HepG2 (cell line): ENCODE measurements around the gene KCNAB1. TPM values are rescaled to one million over a fixed set of nuclear protein-coding genes. Genes with fewer than 3 reads are reported as not detected.
A peak's percentile ranks its signal among the peaks of the same experiment; 100 is the strongest.

Experiments used
- ATAC-seq: fragments of 200-7000 bp; cut with Tn5 transposase; 3 replicates; pipeline ENCODE4 v1.9.1; 2020; ENCODE audit warnings: mild to moderate bottlenecking, moderate library complexity
- BruUV-seq: library from RNA; stranded (reverse); fragments of 400-500 nt; replicated peaks from 2 replicates; lab custom pipeline; 2021; lab: Mats Ljungman, UMichigan
- CTCF ChIA-PET: fragments of 300-600 bp; formaldehyde crosslinking; extraction: SDS; loops from one replicate; lab custom pipeline; 2021; ENCODE audit warnings: low total read pairs, inconsistent platforms, low intra/inter-chr PET ratio; lab: Yijun Ruan, JAX
- POLR2A ChIA-PET: fragments of 350-600 bp; sonication (Branson Sonifier 250); formaldehyde crosslinking; loops from one replicate; lab custom pipeline; 2020; ENCODE audit warnings: antibody characterized with exemption, inconsistent platforms; lab: Yijun Ruan, JAX
- DNase-seq: peaks from one replicate; pipeline ENCODE4 v3.0.0-alpha.2; 2015; ENCODE audit warnings: low spot score
- FAIRE-seq: peaks from 3 replicates; lab custom pipeline; 2011; peaks lifted over from hg19 to GRCh38; lab: Jason Lieb, UNC
- H2AFZ ChIP-seq: one replicate; pipeline ENCODE4 v1.6.1; 2011; ENCODE audit warnings: low read length, inconsistent platforms
- H3K27ac ChIP-seq: fragments of 300-600 bp; 3 replicates; pipeline ENCODE4 v1.8.0; 2011; ENCODE audit warnings: mixed run types, mild to moderate bottlenecking, mixed read lengths, low read length, inconsistent platforms; ENCODE audit not compliant: insufficient read depth; ENCODE audit errors: extremely low read length
- H3K27me3 ChIP-seq, 2 experiments: fragments of 200-600 bp in 1 of 2; 2 replicates in 1 of 2; 3 replicates in 1 of 2; pipeline versions ENCODE4 v1.6.0 to v1.8.0; 2011; ENCODE audit warnings: low read length in 2 of 2, mild to moderate bottlenecking in 2 of 2, moderate library complexity in 2 of 2, inconsistent platforms in 1 of 2; ENCODE audit not compliant: insufficient read depth in 2 of 2, control insufficient read depth in 1 of 2
- H3K36me3 ChIP-seq, 2 experiments: fragments of 200-600 bp in 1 of 2; replicated peaks in 1 of 2; 2 replicates in 1 of 2; 3 replicates in 1 of 2; pipeline versions ENCODE4 v1.5.1 to v1.8.0; 2011; ENCODE audit warnings: low read length in 2 of 2, inconsistent platforms in 1 of 2; ENCODE audit not compliant: insufficient read depth in 2 of 2, control insufficient read depth in 1 of 2
- H3K4me1 ChIP-seq: 2 replicates; pipeline ENCODE4 v1.5.1; 2012; ENCODE audit warnings: low read length, inconsistent platforms; ENCODE audit not compliant: insufficient read depth
- H3K4me2 ChIP-seq: 2 replicates; pipeline ENCODE4 v1.6.0; 2011; ENCODE audit warnings: low read depth, low read length, inconsistent platforms
- H3K4me3 ChIP-seq, 3 experiments: fragments of 200-600 bp in 1 of 3; sonication (generic), shearing (Covaris generic) in 1 of 3; replicated peaks in 1 of 3; 2 replicates each; pipeline ENCODE4 v1.5.1; 2011 to 2016; ENCODE audit warnings: low read length in 3 of 3, inconsistent platforms in 2 of 3, low read depth in 2 of 3, mild to moderate bottlenecking in 2 of 3, control low read depth in 1 of 3, mixed read lengths in 1 of 3; ENCODE audit not compliant: insufficient read depth in 1 of 3
- H3K79me2 ChIP-seq: one replicate; pipeline ENCODE4 v1.6.1; 2011; ENCODE audit warnings: low read length, inconsistent platforms; ENCODE audit not compliant: insufficient read depth
- H3K9ac ChIP-seq: 2 replicates; pipeline ENCODE4 v1.6.0; 2011; ENCODE audit warnings: mild to moderate bottlenecking, low read depth, low read length, inconsistent platforms; ENCODE audit not compliant: insufficient read depth
- H3K9me3 ChIP-seq: 2 replicates; pipeline ENCODE4 v1.5.1; 2012; ENCODE audit warnings: mild to moderate bottlenecking, low read length
- H4K20me1 ChIP-seq: 2 replicates; pipeline ENCODE4 v1.6.0; 2011; ENCODE audit warnings: inconsistent platforms, mild to moderate bottlenecking, low read length, moderate library complexity; ENCODE audit not compliant: insufficient read depth
- ATF1 ChIP-seq: IDR thresholded peaks from 2 replicates; pipeline ENCODE4 v1.6.1; 2016; ENCODE audit warnings: mild to moderate bottlenecking, control low read depth
- GATAD1 ChIP-seq: IDR thresholded peaks from 2 replicates; pipeline ENCODE4 v1.6.1; 2016; ENCODE audit warnings: missing genetic modification reagents, missing compliant biosample characterization
- HOXD1 ChIP-seq: sonication (generic); formaldehyde crosslinking; IDR thresholded peaks from 2 replicates; pipeline ENCODE4 v1.5.0; 2020; ENCODE audit warnings: missing genetic modification reagents
- MAFF ChIP-seq: IDR thresholded peaks from 2 replicates; pipeline ENCODE4 v1.6.1; 2011; ENCODE audit warnings: low read depth, low read length, improper control_type of control experiment
- MAZ ChIP-seq, 2 experiments: sonication (generic) in 1 of 2; formaldehyde crosslinking in 1 of 2; IDR thresholded peaks; 2 replicates each; pipeline versions ENCODE4 v1.5.0 to v1.6.1; 2012 to 2020; ENCODE audit warnings: low read depth in 2 of 2, mild to moderate bottlenecking in 2 of 2, borderline replicate concordance in 1 of 2, improper control_type of control experiment in 1 of 2, low read length in 1 of 2, missing genetic modification reagents in 1 of 2, moderate library complexity in 1 of 2
- PHF21A ChIP-seq: sonication (generic); formaldehyde crosslinking; IDR thresholded peaks from 2 replicates; pipeline ENCODE4 v1.5.0; 2020; ENCODE audit warnings: mild to moderate bottlenecking, missing genetic modification reagents
- RARA ChIP-seq: IDR thresholded peaks from 2 replicates; pipeline ENCODE4 v1.6.1; 2016; ENCODE audit warnings: missing genetic modification reagents, missing compliant biosample characterization
- RCOR2 ChIP-seq: IDR thresholded peaks from 2 replicates; pipeline ENCODE4 v1.6.1; 2016; ENCODE audit warnings: missing biosample characterization, missing genetic modification reagents
- RFXANK ChIP-seq: IDR thresholded peaks from 2 replicates; pipeline ENCODE4 v1.6.1; 2016
- SIN3B ChIP-seq: fragments of 150-350 bp; IDR thresholded peaks from 2 replicates; pipeline ENCODE4 v1.6.1; 2014; ENCODE audit warnings: low read length
- TCF12 ChIP-seq, 2 experiments: fragments of 450-650 bp in 1 of 2; sonication (generic) in 1 of 2; formaldehyde crosslinking in 1 of 2; IDR thresholded peaks; 2 replicates each; pipeline versions ENCODE4 v1.6.1 to v1.8.0; 2017 to 2022; ENCODE audit warnings: antibody characterized with exemption in 1 of 2, mild to moderate bottlenecking in 1 of 2, missing genetic modification reagents in 1 of 2, moderate library complexity in 1 of 2
- ZNF776 ChIP-seq: sonication (generic); formaldehyde crosslinking; IDR thresholded peaks from 2 replicates; pipeline ENCODE4 v1.4.0; 2020; ENCODE audit warnings: mild to moderate bottlenecking, missing genetic modification reagents
- ZSCAN31 ChIP-seq: sonication (generic); formaldehyde crosslinking; IDR thresholded peaks from 2 replicates; pipeline ENCODE4 v1.5.0; 2020; ENCODE audit warnings: low read depth, mild to moderate bottlenecking, missing genetic modification reagents
- WGBS: methylation state at CpG from one replicate; pipeline ENCODE4 v1.1.6; 2017; ENCODE audit warnings: low lambda C conversion rate; 5-methylcytosine and 5-hydroxymethylcytosine counted together
- in situ Hi-C: cut with HindIII; loops from 2 replicates; pipeline ENCODE4 v1.10.0; 2017; ENCODE audit warnings: low pct_unique_long_range_greater_than_20kb; ENCODE audit not compliant: extremely low pct_ligation_motif_present
- intact Hi-C: fragments of 100-400 bp; cut with micrococcal nuclease; formaldehyde crosslinking; loops from one replicate; pipeline ENCODE4 v1.10.0; 2022; ENCODE audit not compliant: unreplicated experiment
- polyA plus RNA-seq, 8 experiments: library from polyadenylated mRNA; depleted of rRNA in 3 of 8; stranded (reverse) in 7 of 8; unstranded in 1 of 8; fragments of >200 nt; fragmentation: Illumina TruSeq in 4 of 8; extraction: Trizol in 4 of 8; gene quantifications; 2 replicates each; pipeline versions ENCODE4 v1.2.1 to v1.2.3, GENCODE V29; 2011 to 2016; ENCODE audit warnings: low read depth in 4 of 8, missing spikeins in 1 of 8, mixed read lengths in 1 of 8; ENCODE audit not compliant: insufficient read depth in 1 of 8
- total RNA-seq, 5 experiments: library from RNA; depleted of rRNA; stranded (reverse); fragments of >200 nt; fragmentation: Illumina TruSeq; extraction: Trizol; gene quantifications; 2 replicates each; pipeline ENCODE4 v1.2.3, GENCODE V29; 2016; ENCODE audit warnings: low read depth in 1 of 5
- TF ChIP-seq, protein P1 (sequence below): sonication (generic); formaldehyde crosslinking; IDR thresholded peaks from 2 replicates; pipeline ENCODE4 v1.5.1; 2020; ENCODE audit warnings: mild to moderate bottlenecking, missing genetic modification reagents, borderline replicate concordance

The KCNAB1 gene
- total and polyA plus RNA-seq, 2 of the 13 experiments (the other 11 are each of a cell fraction or from before 2014, with no cell fraction given): not detected

DNA sequence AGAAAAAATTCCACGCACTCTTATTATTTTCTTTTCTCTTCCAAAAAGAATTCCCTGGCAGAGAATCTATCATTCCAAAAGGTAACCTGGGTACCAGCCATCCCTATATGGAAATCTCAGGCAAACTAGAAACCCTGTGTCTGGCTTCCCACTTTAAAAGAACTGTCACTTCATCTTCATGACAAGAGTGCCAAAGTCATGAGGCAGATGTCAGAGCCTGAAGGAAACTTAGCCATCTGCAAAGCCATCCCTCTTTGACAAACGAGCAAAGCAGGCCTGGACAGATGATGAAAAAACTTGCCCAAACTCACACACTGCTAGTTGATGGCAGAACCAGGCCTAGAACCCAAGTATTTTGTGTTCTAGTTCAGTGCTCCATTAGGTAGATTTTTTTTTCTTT, 418.7 kb downstream of the KCNAB1 start:
- Histone ChIP-seq H3K79me2 (no peaks in the 10 kb centered on the region), H3K36me3 (peaks cover 7 to 36% of the 10 kb centered on the region in 2 experiments), H4K20me1 (peaks cover 5% of the 10 kb centered on the region; the same call in 1 of the 2 replicates), H3K4me3 (no peak overlapping the region), H3K4me1 (peaks cover 65% of the 10 kb centered on the region), H3K4me2 (no peak overlapping the region), H3K9ac (no peak overlapping the region), H2AFZ (no peak overlapping the region), H3K27ac (no peak overlapping the region), H3K9me3 (no peaks in the 10 kb centered on the region), H3K27me3 (no peaks in the 10 kb centered on the region)
- intact Hi-C loops (loop anchor here (5.0 kb wide), 1 partner anchor 548 kb away; no protein-coding TSS in a partner anchor), in situ Hi-C loops (no loop called here)
- DNase-seq (no peak), FAIRE-seq (no peak), ATAC-seq (no peak)
- ChIA-PET CTCF (no interaction called here), POLR2A (no interaction called here)
- no TSS peak for BruUV-seq
- no peak for TF ChIP-seq TCF12 (IDR thresholded peaks at IDR 0.05)
- no peak for TF ChIP-seq TCF12 (CRISPR knock-in tag; IDR thresholded peaks at IDR 0.05)
- no peak for TF ChIP-seq MAZ (IDR thresholded peaks at IDR 0.05; ENCODE audit: borderline replicate concordance, low read depth, low read length)
- TF ChIP-seq MAZ (CRISPR knock-in tag; IDR thresholded peaks at IDR 0.05; ENCODE audit: low read depth): no peak
- no peak for TF ChIP-seq ZNF776 (CRISPR knock-in tag)
- no peak for TF ChIP-seq PHF21A (CRISPR knock-in tag)
- no peak for TF ChIP-seq ATF1 (CRISPR knock-in tag)
- no peak for TF ChIP-seq ZSCAN31 (CRISPR knock-in tag)
- no peak for TF ChIP-seq RFXANK
- 96% methylated on average over 2 of the region's 2 CpGs for WGBS

DNA sequence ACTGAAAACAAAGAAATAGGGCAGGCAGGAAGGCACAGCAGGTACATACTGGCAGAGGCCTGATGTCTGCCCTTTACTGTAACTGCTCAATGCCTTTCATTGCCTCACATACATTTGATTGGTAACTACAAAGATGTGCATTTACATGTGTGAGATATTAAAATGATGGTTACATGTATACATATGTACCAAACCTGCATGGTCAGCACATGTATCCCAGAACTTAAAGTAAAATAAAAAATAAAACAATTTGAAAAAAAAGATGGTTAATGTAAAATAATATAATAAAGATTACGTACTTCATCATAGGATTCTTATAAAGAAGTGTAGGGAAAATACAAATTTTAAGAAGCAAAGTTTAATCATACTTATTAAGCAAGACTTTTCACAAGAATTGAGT, 419.4 kb downstream of the KCNAB1 start:
- Histone ChIP-seq H3K9me3 (no peaks in the 10 kb centered on the region), H3K4me2 (no peak overlapping the region), H4K20me1 (peaks cover 5% of the 10 kb centered on the region; the same call in 1 of the 2 replicates), H2AFZ (no peak overlapping the region), H3K36me3 (peaks cover 10 to 43% of the 10 kb centered on the region in 2 experiments), H3K4me1 (peaks cover 59% of the 10 kb centered on the region), H3K4me3 (no peak overlapping the region), H3K27ac (no peak overlapping the region), H3K79me2 (no peaks in the 10 kb centered on the region), H3K9ac (no peak overlapping the region), H3K27me3 (no peaks in the 10 kb centered on the region)
- intact Hi-C loops (loop anchor here (2.0 to 5.0 kb wide), 2 partner anchors 389 to 547 kb away; no protein-coding TSS in a partner anchor), in situ Hi-C loops (loop anchor here (10.0 kb wide), 1 partner anchor 595 kb away; no protein-coding TSS in a partner anchor)
- ChIA-PET POLR2A (interaction anchor here (1.1 kb wide), 1 partner anchor 549 kb away, joined by 3 read pairs; no protein-coding TSS in a partner anchor), CTCF (no interaction called here)
- BruUV-seq: no TSS peak
- 94% methylated on average over 1 of the region's 1 CpG for WGBS
- no peak for ATAC-seq
- DNase-seq: no peak
- no peak for FAIRE-seq
- TF ChIP-seq GATAD1 (CRISPR knock-in tag) (no peak), SIN3B (no peak), RARA (no peak), MAFF (0 out of 2 replicates have a peak, but pooled peaks have one; percentile 8), RCOR2 (CRISPR knock-in tag) (no peak), HOXD1 (CRISPR knock-in tag) (no peak)
- TF ChIP-seq, protein P1, sequence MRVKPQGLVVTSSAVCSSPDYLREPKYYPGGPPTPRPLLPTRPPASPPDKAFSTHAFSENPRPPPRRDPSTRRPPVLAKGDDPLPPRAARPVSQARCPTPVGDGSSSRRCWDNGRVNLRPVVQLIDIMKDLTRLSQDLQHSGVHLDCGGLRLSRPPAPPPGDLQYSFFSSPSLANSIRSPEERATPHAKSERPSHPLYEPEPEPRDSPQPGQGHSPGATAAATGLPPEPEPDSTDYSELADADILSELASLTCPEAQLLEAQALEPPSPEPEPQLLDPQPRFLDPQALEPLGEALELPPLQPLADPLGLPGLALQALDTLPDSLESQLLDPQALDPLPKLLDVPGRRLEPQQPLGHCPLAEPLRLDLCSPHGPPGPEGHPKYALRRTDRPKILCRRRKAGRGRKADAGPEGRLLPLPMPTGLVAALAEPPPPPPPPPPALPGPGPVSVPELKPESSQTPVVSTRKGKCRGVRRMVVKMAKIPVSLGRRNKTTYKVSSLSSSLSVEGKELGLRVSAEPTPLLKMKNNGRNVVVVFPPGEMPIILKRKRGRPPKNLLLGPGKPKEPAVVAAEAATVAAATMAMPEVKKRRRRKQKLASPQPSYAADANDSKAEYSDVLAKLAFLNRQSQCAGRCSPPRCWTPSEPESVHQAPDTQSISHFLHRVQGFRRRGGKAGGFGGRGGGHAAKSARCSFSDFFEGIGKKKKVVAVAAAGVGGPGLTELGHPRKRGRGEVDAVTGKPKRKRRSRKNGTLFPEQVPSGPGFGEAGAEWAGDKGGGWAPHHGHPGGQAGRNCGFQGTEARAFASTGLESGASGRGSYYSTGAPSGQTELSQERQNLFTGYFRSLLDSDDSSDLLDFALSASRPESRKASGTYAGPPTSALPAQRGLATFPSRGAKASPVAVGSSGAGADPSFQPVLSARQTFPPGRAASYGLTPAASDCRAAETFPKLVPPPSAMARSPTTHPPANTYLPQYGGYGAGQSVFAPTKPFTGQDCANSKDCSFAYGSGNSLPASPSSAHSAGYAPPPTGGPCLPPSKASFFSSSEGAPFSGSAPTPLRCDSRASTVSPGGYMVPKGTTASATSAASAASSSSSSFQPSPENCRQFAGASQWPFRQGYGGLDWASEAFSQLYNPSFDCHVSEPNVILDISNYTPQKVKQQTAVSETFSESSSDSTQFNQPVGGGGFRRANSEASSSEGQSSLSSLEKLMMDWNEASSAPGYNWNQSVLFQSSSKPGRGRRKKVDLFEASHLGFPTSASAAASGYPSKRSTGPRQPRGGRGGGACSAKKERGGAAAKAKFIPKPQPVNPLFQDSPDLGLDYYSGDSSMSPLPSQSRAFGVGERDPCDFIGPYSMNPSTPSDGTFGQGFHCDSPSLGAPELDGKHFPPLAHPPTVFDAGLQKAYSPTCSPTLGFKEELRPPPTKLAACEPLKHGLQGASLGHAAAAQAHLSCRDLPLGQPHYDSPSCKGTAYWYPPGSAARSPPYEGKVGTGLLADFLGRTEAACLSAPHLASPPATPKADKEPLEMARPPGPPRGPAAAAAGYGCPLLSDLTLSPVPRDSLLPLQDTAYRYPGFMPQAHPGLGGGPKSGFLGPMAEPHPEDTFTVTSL (CRISPR knock-in tag): no peak
